Stimulated activated naive CD4-positive, alpha-beta T cell treated with Interleukin-2 at 50 U/mL for 16 hours (primary cell): ENCODE measurements around the gene STIM2.

Experiments used
- DNase-seq: peaks from one replicate; lab custom pipeline; 2025; lab: John Stamatoyannopoulos, UW

STIM2 gene

DNA sequence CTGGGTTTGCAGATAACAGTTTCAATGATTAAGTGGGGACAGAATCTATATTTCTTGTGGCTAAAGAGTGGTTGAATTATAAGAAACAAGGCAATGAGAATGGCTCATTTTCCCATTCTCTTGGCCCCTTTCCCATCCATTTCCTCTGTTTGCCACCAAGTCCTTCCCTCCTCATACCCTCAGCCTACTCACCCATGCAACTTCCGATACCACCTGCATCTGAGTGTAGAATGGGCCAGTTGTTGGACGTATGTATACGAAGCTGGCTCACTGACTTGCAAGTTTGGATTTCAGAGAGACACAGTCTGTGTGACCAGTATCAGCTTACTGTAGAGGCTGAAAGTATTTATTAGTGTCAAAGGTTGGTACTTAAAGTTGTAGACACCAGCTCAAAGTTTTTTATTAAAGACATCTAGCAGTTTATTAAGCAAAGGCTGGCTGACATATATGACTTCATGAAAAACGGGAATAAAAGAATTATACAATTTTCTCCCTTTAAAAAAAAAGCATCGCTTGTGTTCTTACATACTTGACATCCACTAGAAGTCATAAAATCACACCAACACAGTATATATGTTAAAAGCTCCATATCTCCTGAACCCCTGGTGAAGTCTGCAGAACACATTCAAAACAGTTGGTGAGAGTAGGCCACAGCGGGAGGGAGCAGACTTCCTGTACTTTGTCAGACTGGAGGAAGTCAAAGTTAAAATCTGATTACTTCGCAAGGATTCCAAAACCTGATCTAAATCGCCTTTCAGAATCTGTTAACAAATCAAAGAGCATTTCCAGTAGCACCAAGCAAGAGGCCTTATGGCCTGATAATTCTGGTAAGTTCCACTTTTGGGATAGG lies 22.4 kb upstream of the STIM2 start:
- DNase-seq, result no peak

DNA sequence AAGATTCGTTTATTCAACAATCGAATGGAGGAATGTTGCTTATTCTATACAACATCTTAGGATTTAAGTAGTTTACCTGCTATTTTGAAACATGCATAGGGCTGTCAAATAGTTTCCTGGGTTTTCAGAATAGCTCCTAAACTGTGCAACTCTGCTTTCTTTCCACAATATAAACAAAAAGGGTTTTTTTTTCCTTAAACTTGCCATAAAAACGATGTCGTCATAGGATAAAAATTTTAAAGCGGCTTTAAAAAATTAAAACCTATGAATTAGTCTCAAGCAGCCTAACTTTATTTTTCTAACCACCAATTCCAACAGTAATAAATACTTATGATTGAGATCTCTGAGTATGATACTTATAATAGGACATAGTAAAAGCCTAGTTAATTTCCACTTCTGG lies 21.6 kb upstream of the STIM2 start:
- no peak for DNase-seq

DNA sequence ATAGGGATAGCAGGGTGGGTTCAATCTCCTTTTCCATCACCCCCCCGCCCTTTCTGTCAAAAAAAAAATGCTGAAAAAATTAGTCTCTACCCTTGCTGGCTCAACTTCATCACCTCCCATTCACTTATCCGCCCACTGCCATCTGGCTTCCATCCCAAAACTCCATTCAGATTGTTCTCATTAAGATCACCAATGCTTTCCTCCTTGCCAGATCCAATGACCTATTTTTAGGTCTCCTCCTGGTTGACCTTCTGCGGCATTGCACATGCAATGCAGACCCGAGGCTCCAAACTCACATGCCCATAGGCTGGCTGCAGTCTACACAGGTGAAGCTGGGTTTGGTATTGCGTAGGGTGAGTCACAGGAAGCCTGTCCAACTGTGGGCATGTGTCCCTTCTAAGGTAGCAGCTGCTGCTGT lies 21.1 kb upstream of the STIM2 start:
- DNase-seq, result no peak

DNA sequence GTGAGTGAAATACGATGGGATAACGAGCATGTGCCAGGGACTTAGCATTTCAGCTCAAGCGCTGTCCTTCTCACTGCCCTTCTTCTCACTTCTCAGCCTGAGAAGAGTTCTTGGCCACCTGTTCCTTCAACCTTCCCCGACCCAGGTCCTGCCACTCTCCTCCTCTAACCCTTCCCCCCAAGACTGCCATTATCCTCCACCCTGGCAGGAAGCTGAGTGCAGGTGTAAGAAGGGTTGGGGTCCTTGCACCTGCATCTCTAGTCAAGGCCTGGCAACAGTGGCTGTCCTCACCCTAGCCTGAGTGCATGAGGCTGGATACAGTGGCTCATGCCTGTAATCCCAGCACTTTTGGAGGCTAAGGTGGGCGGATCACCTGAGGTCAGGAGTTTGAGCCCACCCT lies 19.9 kb upstream of the STIM2 start:
- no peak for DNase-seq

DNA sequence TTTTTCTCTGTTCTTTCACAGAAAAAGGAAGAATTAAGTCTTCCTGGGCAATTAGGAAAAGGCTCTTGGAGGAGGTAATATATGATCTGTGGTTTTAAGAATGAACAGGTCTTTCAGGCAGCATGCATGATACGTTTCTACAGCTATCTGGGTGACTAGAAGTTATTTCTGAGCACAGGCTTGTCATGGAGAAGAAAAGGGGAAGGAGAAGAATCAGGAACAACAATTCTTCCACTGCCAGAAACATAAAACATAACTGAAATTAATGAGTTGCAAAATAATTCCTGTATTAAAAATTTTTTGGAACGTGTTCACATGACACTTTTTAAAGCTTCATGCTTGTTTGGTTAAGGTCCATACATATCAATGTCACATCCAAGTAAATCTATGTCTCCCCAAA lies 17.7 kb upstream of the STIM2 start:
- DNase-seq, result no peak

DNA sequence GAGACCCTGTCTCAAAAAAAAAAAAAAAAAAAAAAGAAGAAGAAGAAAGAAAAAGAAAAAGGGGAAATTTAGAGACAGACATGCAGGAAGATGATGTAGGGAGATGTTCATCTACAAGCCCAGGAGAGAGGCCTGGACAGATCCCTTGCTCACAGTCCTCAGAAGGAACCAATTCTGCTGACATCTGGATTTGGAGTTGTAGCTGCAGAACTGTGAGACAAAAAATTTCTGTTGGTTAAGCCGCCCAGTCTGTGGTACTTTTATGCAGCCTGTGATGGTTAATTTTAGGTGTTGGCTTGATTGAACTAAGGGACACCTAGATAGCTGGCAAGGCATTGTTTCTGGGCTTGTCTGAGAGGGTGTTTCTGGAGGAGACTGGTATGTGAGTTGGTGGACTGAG lies 10.1 kb upstream of the STIM2 start:
- no peak for DNase-seq

DNA sequence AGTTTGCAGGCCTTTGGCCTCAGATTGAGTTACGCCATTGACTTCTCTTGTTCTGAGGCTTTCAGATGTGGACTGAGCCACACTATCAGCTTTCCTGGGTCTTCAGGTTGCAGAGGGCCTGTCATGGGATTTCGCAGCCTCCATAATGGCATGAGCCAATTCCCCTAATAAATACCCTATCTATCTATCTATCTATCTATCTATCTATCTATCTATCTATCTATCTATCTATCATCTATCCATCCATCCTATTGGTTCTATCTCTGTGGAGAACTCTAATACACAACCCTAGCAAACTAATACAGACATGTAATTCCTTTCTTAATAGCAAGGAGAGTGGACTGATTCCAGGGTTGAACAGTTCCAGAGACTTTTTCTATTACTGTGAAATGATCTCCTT lies 9.5 kb upstream of the STIM2 start:
- no peak for DNase-seq

DNA sequence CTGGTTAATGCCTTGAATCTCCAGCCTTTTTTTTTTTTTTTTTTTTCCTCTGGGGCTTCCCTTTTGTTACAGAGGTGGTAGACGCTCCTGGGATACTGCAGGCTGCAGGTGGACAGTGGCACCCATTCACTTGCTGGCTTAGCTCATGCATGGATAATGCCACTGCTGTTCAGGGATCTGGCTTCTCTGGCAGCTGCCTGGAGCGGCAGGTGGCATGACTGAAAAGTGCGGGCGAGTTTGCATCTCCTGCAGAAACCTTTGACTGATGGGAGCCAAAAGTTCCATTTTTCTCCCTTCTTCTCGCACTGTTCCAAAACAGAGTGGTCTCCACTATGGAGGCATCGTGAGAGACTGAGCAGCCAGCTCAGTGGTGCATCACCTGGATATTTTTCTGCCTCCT lies 5.9 kb upstream of the STIM2 start:
- no peak for DNase-seq

DNA sequence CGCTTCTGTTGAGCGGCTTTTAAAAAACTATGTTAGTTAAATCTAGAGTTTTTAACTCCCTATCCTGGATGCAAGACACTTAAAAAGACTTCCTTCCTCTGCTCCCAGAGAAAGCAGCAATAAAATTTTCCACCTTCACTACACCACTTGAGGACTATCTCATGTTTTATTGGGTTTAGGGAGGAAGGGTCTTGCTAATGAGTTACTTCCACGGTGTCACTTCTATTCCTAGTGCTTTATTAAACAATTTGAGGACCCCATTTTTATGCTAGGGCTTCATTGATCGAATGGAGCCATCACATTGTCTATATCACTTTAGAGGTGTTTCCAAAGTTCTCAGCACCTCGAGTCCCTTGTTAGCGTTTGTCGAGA lies 3.7 kb upstream of the STIM2 start:
- no peak for DNase-seq

DNA sequence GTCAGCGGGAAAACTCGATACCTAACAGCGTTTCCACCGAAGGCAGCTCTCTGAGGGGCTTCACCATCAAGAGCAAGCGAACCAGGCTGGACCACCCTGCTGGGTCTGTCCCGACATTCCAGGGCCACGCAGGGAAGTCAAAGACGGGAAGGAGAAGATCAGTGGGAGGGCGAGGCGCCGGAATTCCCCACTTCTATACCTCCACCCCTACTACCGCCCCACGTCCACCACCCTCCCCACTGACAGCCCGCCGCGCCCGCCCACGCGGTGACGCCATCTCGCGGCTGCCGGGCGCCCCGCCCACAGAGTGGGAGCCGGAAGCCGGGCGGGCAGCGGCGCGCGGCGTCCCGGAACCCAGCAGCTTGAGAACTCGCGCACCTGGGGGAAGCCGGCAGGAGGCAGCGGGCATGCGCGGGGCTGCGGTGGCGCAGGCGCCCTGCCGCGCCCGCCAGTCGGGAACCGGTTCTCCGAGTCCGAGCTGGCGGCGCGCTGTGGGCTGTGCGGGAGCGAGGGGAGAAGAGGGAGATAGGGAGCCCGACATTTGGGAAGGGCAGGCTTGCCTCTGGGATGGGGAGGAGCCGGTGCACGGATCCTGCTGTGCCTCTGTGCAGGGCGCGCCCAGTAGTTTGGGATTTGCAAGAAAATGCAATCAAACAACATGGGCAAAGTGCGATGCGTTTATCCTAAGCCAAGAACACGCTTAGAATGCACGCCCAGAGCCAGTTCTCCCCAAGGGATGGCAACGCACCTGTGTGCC lies 3.2 kb upstream of the STIM2 start:
- DNase-seq, result peak; percentile 92

DNA sequence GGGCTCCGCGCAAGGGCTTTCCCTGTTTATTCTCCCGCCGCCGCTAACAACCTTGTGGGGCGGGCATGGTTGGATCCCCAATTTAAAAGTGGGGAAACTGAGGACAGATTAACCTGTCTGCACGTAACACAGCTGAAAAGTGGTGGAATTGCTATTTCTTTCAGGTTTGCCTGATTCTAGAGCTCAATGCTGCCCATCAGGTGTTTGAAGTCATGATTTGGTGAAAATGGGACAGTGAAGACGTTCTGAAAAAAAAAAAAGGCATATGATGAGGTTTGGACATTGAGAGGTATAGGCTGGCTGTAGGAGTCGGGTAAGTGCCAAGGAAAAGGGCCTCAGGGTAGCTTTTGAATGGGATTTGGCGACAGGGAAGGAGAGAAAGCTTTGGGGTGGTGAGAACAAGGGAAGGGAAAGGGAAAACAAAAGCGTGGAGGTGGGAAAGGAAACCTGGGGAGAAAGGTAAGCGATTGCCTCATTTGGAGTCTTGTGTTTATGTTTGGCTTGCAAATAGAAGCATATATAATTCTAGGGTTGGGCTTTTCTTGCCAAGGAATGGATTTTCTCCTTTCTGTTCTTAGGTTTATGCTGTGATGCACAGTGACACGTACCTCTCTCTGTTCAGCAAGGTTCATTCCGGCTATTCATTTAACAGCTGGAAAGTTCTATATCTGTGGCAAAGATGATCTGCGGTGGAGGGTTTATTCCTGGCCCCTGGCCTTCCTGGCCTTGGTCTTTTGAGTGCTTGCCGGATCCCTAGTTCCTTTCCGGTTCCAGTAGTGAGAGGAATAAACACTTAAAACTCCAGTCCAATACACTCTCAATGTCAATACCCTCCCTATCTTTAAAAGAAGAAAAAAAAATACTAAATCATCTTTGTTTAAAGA lies 2.4 kb upstream of the STIM2 start:
- no peak for DNase-seq

DNA sequence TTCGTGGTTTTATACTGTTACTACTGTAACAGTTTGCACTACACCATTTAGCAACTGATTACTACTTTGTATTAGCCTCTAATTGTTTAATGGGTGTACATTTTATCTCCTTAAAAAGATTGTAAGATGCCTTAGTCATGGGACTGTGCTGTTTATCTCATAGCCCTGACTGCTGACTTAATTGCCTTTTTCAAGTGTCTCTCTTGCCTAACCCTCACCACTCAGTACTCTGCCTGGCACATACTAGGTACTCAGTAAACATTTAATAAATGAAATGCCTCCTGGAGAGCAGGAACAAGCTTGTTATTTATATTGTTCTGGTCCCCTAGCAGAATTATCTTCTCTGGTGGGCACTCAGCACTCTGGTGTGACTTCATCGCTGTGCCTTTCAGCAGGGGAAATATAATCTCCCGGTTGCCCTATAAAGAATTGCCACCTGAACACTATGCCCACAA lies 1.7 kb upstream of the STIM2 start:
- DNase-seq, result no peak

DNA sequence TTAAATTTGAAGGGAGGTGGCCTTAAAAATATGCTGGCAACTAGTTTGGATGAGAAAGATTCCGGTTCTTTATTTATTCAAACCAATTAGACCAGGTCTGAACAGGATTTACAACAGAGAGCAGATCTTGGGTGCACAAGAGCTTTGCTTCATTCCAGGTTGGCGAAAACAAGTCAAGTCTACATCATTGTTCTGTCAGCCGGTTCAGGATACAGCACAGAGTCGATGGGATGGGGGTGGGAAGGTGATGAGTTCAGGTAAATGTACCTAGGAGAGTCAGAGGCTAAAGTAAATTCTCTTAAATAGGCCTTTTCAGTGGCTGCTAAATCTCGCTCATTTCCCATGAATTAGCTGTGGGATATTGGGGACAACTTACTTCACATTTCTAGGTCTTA lies 882 bp upstream of the STIM2 start:
- no peak for DNase-seq

DNA sequence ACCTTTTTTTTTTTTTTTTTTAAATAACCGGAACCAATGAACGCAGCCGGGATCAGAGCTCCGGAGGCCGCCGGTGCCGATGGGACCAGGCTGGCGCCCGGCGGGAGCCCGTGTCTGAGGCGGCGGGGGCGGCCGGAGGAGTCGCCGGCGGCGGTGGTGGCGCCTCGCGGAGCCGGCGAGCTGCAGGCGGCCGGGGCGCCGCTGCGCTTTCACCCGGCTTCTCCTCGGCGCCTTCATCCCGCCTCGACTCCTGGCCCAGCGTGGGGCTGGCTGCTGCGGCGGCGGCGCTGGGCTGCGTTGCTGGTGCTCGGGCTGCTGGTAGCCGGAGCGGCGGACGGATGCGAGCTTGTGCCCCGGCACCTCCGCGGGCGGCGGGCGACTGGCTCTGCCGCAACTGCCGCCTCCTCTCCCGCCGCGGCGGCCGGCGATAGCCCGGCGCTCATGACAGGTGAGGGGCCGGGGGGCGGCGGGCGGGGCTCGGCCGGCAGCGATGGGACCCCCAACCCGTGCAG lies 337 bp downstream of the STIM2 start:
- peak; percentile 41 for DNase-seq

DNA sequence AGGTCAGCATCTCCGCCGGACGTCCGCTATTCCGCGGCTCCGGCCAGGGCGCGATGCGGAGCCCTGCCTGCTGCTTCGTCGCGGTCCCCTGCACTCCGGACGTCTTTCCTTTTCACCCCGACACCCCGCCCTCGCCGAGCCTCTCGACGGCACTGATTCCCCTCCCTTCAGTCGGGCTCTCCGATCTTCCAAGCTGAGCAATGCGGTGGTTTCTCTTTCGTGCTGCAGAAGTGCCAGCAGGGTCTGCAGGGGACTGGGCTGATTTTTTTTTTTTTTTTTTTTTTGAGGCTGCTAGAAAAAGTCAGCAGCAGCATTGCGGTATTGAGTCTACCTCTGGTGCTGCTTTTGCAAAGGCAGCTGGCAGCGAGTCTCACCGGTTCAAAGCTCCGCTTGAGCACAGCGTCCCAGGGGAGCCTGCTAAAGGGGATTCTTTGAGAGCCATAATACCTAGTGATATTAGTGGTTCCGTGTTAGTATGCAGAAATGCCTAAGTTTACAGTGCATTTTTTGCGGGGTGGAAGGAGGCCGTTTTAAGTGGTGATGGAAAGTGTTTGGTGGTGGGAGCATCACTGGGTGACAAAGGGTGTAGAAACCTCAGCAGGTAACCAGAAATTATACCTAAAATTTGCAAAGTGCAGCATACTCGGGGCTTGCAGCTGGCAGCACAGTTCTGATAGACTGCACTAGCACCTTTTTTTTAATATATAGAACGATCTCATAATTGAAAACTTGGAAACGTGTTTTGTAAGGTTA lies 969 bp downstream of the STIM2 start:
- DNase-seq, result peak; percentile 73

DNA sequence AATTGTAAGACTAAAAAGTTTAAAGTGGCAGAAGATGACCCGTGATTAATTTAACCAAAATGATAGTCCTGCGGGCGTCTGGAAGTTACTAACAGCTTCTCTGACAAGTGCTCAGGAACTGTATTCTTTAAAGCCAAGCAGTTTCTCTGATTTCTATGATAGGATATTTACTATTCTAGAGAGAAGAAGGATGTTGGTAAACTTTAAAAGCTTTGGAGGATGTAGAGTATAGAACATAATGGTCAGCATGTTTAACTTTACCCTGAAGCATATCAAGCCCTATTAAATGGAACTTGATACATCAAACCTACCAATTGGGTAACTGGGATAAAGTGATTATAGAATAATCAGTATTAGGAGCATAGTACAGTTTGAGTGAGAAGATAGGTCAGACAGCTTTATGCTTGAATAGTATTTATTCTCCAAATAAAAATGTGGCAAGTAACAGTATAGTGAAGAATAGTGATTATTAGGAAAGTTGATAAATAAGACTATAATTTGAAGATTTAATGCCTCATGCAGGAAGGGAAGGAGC lies 1.8 kb downstream of the STIM2 start:
- no peak for DNase-seq

DNA sequence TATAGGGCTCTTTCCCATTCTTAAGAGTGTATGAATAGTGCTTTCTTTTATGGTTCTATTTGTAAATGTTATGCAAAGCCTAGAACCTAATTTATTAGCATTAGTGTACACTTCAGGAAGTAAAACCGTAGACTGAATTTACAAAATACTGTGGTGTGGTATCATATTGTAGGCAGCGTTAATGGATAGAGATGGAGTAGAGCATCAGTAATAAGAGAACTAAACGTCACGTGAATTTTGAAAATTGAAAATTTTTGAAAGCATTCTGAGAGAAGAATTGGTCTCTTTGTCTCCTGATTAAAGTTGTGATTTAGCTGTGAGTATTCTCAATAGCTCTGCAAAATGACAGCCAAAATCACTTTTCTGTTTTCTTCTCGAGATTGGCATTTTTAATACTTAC lies 2.9 kb downstream of the STIM2 start:
- DNase-seq, result no peak

DNA sequence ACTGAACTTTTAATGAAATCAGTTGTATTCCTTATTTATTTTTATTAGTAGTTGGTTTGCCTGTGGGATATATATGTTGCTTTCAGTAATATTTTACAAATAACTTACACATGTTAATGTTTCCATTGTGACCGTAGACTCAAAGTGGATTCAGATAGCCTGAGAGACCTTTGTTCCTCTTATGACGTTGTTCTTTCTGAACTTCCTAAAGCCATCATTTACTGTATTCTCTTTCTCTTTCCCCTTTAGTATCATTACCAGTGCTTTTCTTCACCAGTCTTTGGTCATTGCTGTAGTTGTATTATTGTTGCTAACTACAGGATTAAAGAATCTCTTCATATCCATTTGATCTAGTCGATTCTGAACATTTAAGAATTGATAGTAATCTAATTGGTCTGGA lies 4.3 kb downstream of the STIM2 start:
- no peak for DNase-seq

DNA sequence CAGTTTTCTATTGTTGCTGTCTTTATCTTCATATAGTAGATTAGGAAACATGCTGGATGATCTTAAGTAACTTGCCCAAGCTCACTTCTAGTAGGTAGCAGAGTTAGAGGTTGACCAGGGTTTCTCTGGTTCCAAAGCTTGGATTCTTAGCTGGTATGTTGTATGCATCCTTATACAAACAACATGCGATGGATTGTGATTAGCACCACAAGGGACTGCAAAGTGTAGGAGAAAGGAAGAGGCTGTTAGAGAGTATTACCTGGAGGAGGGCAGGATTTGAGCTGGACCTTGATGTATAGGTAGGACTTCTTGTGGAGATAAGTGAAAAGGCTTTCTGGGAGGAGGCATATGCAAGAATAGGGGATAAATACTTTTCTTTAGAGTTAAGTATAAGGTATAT lies 5.6 kb downstream of the STIM2 start:
- no peak for DNase-seq

DNA sequence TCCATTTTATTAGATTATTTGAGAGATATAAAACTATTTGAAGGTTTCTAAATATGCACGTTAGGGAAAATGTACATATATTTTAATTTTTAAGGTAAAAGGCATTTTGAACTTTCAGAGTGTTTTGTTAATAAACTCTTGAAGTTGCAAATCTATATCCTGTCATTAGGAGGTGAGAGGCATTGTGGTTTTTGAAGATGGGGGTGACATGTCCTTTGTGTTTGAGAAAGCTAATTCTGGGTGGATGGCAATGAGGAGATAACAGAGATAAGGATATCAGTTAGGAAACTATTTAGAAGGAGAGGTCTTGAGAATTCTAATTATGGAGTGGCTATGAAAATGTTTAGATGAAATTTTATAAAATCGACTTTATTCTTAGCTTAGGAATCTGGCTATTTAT lies 6.1 kb downstream of the STIM2 start:
- DNase-seq, result no peak
